ENCODE data around the gene SYT2. TPM values are rescaled to one million over a fixed set of nuclear protein-coding genes. Genes with fewer than 3 reads are reported as not detected.

SYT2 gene
- total and polyA plus RNA-seq, 2 of the 13 experiments (the other 11 are each of a cell fraction or from before 2014, with no cell fraction given): not detected

DNA sequence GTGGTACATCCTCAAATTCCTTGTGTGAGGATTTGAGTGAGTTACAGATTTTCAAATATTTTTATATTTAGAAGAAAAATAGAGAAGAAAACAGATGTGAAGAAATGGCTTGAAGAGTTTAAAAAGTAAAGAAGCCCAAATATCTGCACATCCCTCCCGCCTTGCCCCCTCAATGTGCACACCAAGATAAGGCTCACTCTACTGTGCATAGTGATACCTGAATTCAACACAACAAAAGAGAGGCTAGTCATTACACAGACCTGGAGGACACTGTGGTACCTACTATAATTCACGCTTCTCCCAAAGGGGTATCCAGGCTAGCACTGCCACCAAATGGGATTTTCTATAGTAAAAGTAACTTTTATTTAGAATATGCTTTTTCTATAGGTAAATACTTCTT lies 44.0 kb upstream of the SYT2 start (continued):
- no peak for TF ChIP-seq ZSCAN5A (CRISPR knock-in tag; IDR thresholded peaks at IDR 0.05; ENCODE audit: borderline replicate concordance)
- TF ChIP-seq, protein P1, sequence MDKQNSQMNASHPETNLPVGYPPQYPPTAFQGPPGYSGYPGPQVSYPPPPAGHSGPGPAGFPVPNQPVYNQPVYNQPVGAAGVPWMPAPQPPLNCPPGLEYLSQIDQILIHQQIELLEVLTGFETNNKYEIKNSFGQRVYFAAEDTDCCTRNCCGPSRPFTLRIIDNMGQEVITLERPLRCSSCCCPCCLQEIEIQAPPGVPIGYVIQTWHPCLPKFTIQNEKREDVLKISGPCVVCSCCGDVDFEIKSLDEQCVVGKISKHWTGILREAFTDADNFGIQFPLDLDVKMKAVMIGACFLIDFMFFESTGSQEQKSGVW (CRISPR knock-in tag; IDR thresholded peaks at IDR 0.05; ENCODE audit: borderline replicate concordance): no peak
- TF ChIP-seq TP53 (CRISPR knock-in tag; conservative IDR thresholded peaks at IDR 0.05): no peak
- TF ChIP-seq, protein P2, sequence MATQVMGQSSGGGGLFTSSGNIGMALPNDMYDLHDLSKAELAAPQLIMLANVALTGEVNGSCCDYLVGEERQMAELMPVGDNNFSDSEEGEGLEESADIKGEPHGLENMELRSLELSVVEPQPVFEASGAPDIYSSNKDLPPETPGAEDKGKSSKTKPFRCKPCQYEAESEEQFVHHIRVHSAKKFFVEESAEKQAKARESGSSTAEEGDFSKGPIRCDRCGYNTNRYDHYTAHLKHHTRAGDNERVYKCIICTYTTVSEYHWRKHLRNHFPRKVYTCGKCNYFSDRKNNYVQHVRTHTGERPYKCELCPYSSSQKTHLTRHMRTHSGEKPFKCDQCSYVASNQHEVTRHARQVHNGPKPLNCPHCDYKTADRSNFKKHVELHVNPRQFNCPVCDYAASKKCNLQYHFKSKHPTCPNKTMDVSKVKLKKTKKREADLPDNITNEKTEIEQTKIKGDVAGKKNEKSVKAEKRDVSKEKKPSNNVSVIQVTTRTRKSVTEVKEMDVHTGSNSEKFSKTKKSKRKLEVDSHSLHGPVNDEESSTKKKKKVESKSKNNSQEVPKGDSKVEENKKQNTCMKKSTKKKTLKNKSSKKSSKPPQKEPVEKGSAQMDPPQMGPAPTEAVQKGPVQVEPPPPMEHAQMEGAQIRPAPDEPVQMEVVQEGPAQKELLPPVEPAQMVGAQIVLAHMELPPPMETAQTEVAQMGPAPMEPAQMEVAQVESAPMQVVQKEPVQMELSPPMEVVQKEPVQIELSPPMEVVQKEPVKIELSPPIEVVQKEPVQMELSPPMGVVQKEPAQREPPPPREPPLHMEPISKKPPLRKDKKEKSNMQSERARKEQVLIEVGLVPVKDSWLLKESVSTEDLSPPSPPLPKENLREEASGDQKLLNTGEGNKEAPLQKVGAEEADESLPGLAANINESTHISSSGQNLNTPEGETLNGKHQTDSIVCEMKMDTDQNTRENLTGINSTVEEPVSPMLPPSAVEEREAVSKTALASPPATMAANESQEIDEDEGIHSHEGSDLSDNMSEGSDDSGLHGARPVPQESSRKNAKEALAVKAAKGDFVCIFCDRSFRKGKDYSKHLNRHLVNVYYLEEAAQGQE (IDR thresholded peaks at IDR 0.05; ENCODE audit: borderline replicate concordance in 1 of 2, low read depth in 1 of 2, low read length in 2 of 2): no peak
- TF ChIP-seq ZNF558 (CRISPR knock-in tag; IDR thresholded peaks at IDR 0.05; ENCODE audit: borderline replicate concordance): no peak

- no peaks in the 10 kb centered on the region for H3K9me3 ChIP-seq (ENCODE audit: low read length)
- H3K9ac ChIP-seq (ENCODE audit: insufficient read depth, low read depth, low read length): no peak overlapping the region
- DNase-seq (ENCODE audit: low spot score) (no peak), FAIRE-seq (no peak), ATAC-seq (no peak)
- intact Hi-C loops (cut with micrococcal nuclease; ENCODE audit: unreplicated experiment): no loop called here
- BruUV-seq (replicated peaks): no TSS peak
- H3K4me3 ChIP-seq (replicated peaks in 1 of 3; ENCODE audit: insufficient read depth in 1 of 3, low read depth in 2 of 3, low read length in 3 of 3): no peak overlapping the region
- peaks cover 19 to 78% of the 10 kb centered on the region in 2 experiments for H3K36me3 ChIP-seq (replicated peaks in 1 of 2; ENCODE audit: control insufficient read depth in 1 of 2, insufficient read depth in 2 of 2, low read length in 2 of 2)
- in situ Hi-C loops (cut with HindIII; ENCODE audit: extremely low pct_ligation_motif_present, low pct_unique_long_range_greater_than_20kb): no loop called here
- H3K27me3 ChIP-seq (ENCODE audit: control insufficient read depth in 1 of 2, insufficient read depth in 2 of 2, low read length in 2 of 2): no peaks in the 10 kb centered on the region; a peak in 1 of 5 replicates
- WGBS (ENCODE audit: low lambda C conversion rate): 63% methylated on average over 3 of the region's 3 CpGs
- H3K4me2 ChIP-seq (ENCODE audit: low read depth, low read length): no peak overlapping the region
- H3K27ac ChIP-seq (ENCODE audit: extremely low read length, insufficient read depth, low read length): no peak overlapping the region
- ChIA-PET POLR2A (no interaction called here), CTCF (ENCODE audit: low intra/inter-chr PET ratio, low total read pairs) (no interaction called here)
- H3K4me1 ChIP-seq (ENCODE audit: insufficient read depth, low read length): no peaks in the 10 kb centered on the region
- no peaks in the 10 kb centered on the region for H4K20me1 ChIP-seq (ENCODE audit: insufficient read depth, low read length)
- no peaks in the 10 kb centered on the region for H3K79me2 ChIP-seq (ENCODE audit: insufficient read depth, low read length)
- H2AFZ ChIP-seq (ENCODE audit: low read length): no peak overlapping the region
- TF ChIP-seq PHF8 (CRISPR knock-in tag; IDR thresholded peaks at IDR 0.05) (no peak), ZC3H13 (CRISPR knock-in tag; IDR thresholded peaks at IDR 0.05) (no peak), ZNF768 (CRISPR knock-in tag; IDR thresholded peaks at IDR 0.05) (no peak), RBM22 (optimal IDR thresholded peaks at IDR 0.05; ENCODE audit: low read length) (no peak), ZNF530 (CRISPR knock-in tag; IDR thresholded peaks at IDR 0.05; ENCODE audit: low read depth) (no peak), KLF9 (CRISPR knock-in tag; IDR thresholded peaks at IDR 0.05; ENCODE audit: low read depth) (no peak), ZNF678 (CRISPR knock-in tag; IDR thresholded peaks at IDR 0.05) (no peak)
- TF ChIP-seq, protein P3, sequence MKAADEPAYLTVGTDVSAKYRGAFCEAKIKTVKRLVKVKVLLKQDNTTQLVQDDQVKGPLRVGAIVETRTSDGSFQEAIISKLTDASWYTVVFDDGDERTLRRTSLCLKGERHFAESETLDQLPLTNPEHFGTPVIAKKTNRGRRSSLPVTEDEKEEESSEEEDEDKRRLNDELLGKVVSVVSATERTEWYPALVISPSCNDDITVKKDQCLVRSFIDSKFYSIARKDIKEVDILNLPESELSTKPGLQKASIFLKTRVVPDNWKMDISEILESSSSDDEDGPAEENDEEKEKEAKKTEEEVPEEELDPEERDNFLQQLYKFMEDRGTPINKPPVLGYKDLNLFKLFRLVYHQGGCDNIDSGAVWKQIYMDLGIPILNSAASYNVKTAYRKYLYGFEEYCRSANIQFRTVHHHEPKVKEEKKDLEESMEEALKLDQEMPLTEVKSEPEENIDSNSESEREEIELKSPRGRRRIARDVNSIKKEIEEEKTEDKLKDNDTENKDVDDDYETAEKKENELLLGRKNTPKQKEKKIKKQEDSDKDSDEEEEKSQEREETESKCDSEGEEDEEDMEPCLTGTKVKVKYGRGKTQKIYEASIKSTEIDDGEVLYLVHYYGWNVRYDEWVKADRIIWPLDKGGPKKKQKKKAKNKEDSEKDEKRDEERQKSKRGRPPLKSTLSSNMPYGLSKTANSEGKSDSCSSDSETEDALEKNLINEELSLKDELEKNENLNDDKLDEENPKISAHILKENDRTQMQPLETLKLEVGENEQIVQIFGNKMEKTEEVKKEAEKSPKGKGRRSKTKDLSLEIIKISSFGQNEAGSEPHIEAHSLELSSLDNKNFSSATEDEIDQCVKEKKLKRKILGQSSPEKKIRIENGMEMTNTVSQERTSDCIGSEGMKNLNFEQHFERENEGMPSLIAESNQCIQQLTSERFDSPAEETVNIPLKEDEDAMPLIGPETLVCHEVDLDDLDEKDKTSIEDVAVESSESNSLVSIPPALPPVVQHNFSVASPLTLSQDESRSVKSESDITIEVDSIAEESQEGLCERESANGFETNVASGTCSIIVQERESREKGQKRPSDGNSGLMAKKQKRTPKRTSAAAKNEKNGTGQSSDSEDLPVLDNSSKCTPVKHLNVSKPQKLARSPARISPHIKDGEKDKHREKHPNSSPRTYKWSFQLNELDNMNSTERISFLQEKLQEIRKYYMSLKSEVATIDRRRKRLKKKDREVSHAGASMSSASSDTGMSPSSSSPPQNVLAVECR (CRISPR knock-in tag; IDR thresholded peaks at IDR 0.05; ENCODE audit: borderline replicate concordance): no peak
Measured at GRCh38 chr1:202752774-202753173, 42.5 kb upstream of the SYT2 start.
